ENCODE measurements around the gene ARHGAP18. TPM values are rescaled to one million over a fixed set of nuclear protein-coding genes. Genes with fewer than 3 reads are reported as not detected.

Gene ARHGAP18
- 3.2 and 3.8 TPM in 2 replicates for total RNA-seq

- H3K27ac Mint-ChIP-seq: peak within 1 kb of the TSS; percentile 91
- H3K27me3 Mint-ChIP-seq: peaks cover 3% of the 10 kb centered on the region
- no peaks in the 10 kb centered on the region for H3K9me3 Mint-ChIP-seq
- peak; percentile 93 for DNase-seq
- peaks cover 46% of the 10 kb centered on the region for H3K4me1 Mint-ChIP-seq
- H3K4me3 Mint-ChIP-seq: peak within 1 kb of the TSS; percentile 99
- peaks cover 16% of the 10 kb centered on the region for H3K36me3 Mint-ChIP-seq (ENCODE audit: low read depth)
- intact Hi-C loops (cut with micrococcal nuclease): loop anchor here (1.0 kb wide), 2 partner anchors 15 to 38 kb away; no protein-coding TSS in a partner anchor
Observed at GRCh38 chr6:129709769-129710449, at the start of gene ARHGAP18. ARHGAP18 (minus strand) TSS chr6:129710177; CDS start chr6:129710136, 41 bp downstream.

DNA sequence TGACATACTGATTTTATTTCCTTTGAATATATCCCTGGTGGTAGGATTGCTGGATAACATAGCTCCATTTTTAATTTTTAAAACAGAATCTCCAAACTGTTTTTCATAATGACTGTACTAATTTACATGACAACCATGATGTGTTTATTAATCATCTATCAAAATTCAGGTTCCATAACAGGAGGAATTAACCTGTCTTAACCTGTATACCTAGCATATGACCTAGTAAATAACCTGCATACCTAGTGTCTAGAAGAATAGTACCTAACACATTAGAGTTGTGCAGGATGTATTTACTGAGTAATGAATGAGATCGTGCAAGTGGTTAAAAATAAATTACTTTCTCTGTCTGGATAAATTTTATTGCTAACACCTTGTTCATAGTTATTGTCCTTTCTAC is 45.8 kb upstream of the ARHGAP18 start:
- no peaks in the 10 kb centered on the region for H3K9me3 Mint-ChIP-seq
- H3K4me1 Mint-ChIP-seq: peaks cover 13% of the 10 kb centered on the region
- H3K4me3 Mint-ChIP-seq: no peak overlapping the region

DNA sequence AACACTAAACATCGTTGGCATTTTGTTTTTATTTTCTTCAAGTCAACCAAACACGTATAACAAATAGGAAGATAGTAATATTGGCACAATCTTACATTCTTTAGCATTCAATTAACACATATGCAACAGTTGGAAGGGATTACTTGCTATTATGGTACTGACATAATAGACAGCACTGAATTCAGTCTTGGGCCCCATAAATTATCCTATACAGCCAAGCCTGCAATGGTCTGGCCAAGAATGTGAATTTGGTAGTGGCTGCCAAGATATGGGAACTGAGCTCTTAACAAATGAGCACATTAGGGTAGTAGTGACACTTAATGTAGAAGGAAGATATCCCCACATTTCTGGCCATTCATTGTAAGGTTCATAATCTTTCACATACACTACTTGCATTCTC is 44.8 kb upstream of the ARHGAP18 start:
- Mint-ChIP-seq H3K27ac (no peak overlapping the region), H3K27me3 (peaks cover 5% of the 10 kb centered on the region), H3K9me3 (no peaks in the 10 kb centered on the region), H3K4me1 (peaks cover 20% of the 10 kb centered on the region), H3K36me3 (ENCODE audit: low read depth) (no peaks in the 10 kb centered on the region), H3K4me3 (no peak overlapping the region)
- intact Hi-C loops (cut with micrococcal nuclease): no loop called here
- DNase-seq: no peak

More for the DNA sequence above, 45.8 kb upstream of the ARHGAP18 start:
- Mint-ChIP-seq H3K27ac (no peak overlapping the region), H3K36me3 (ENCODE audit: low read depth) (no peaks in the 10 kb centered on the region), H3K27me3 (peaks cover 12% of the 10 kb centered on the region)
- intact Hi-C loops (cut with micrococcal nuclease): no loop called here
- DNase-seq: no peak

DNA sequence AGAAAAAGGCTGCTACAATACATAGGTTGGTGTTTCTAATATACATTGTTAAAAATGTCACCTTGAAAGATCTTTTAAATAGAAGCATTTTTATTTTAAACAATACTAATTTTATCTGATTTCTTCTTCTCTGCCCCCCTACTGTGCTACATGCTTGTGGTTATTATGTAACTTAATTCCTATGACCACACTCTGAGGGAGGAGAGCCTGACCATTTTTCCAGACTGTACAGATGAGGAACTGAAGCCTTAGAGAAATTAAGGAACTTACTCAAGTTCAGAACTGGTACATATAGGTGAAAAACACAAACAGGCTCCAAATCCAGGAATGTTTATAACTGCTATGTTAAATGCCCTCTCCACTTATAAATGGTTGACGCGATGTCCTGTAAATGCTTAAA is 43.4 kb upstream of the ARHGAP18 start:
- peaks cover 33% of the 10 kb centered on the region for H3K4me1 Mint-ChIP-seq
- no peak for DNase-seq
- no peak overlapping the region for H3K27ac Mint-ChIP-seq
- no peaks in the 10 kb centered on the region for H3K36me3 Mint-ChIP-seq (ENCODE audit: low read depth)
- no peaks in the 10 kb centered on the region for H3K27me3 Mint-ChIP-seq
- no peaks in the 10 kb centered on the region for H3K9me3 Mint-ChIP-seq
- no peak overlapping the region for H3K4me3 Mint-ChIP-seq
- intact Hi-C loops (cut with micrococcal nuclease): no loop called here

- no peak overlapping the region for H3K4me3 Mint-ChIP-seq
- H3K36me3 Mint-ChIP-seq (ENCODE audit: low read depth): no peaks in the 10 kb centered on the region
- peaks cover 40% of the 10 kb centered on the region for H3K4me1 Mint-ChIP-seq
- H3K9me3 Mint-ChIP-seq: no peaks in the 10 kb centered on the region
- intact Hi-C loops (cut with micrococcal nuclease): loop anchor here (2.0 kb wide), 1 partner anchor 253 kb away; no protein-coding TSS in a partner anchor
- H3K27ac Mint-ChIP-seq: no peak overlapping the region
- H3K27me3 Mint-ChIP-seq: no peaks in the 10 kb centered on the region
- no peak for DNase-seq
Observed at GRCh38 chr6:129751384-129751783, 41.4 kb upstream of the ARHGAP18 start.

GRCh38 chr6:129750360-129750759 is 40.4 kb upstream of the ARHGAP18 start:
- intact Hi-C loops (cut with micrococcal nuclease): loop anchor here (1.0 to 2.0 kb wide), 2 partner anchors 252 to 260 kb away; no protein-coding TSS in a partner anchor
- Mint-ChIP-seq H3K4me1 (peaks cover 40% of the 10 kb centered on the region), H3K4me3 (no peak overlapping the region), H3K27me3 (no peaks in the 10 kb centered on the region), H3K36me3 (ENCODE audit: low read depth) (no peaks in the 10 kb centered on the region), H3K27ac (peak overlapping the region; percentile 79), H3K9me3 (no peaks in the 10 kb centered on the region)
- peak; percentile 51 for DNase-seq

GRCh38 chr6:129749749-129750120 is 39.8 kb upstream of the ARHGAP18 start:
- H3K36me3 Mint-ChIP-seq (ENCODE audit: low read depth): no peaks in the 10 kb centered on the region
- peaks cover 41% of the 10 kb centered on the region for H3K4me1 Mint-ChIP-seq
- peak; percentile 73 for DNase-seq
- H3K9me3 Mint-ChIP-seq: no peaks in the 10 kb centered on the region
- no peaks in the 10 kb centered on the region for H3K27me3 Mint-ChIP-seq
- intact Hi-C loops (cut with micrococcal nuclease): loop anchor here (1.0 to 2.0 kb wide), 4 partner anchors 19 to 271 kb away; no protein-coding TSS in a partner anchor
- peak overlapping the region; percentile 66 for H3K4me3 Mint-ChIP-seq
- H3K27ac Mint-ChIP-seq: peak overlapping the region; percentile 79

GRCh38 chr6:129748901-129749748 is 39.1 kb upstream of the ARHGAP18 start:
- DNase-seq: peak; percentile 62
- peaks cover 43% of the 10 kb centered on the region for H3K4me1 Mint-ChIP-seq
- intact Hi-C loops (cut with micrococcal nuclease): loop anchor here (1.0 to 2.0 kb wide), 5 partner anchors 18 to 272 kb away; no protein-coding TSS in a partner anchor
- no peaks in the 10 kb centered on the region for H3K36me3 Mint-ChIP-seq (ENCODE audit: low read depth)
- H3K27ac Mint-ChIP-seq: peak overlapping the region; percentile 79
- H3K27me3 Mint-ChIP-seq: no peaks in the 10 kb centered on the region
- no peaks in the 10 kb centered on the region for H3K9me3 Mint-ChIP-seq
- H3K4me3 Mint-ChIP-seq: peak overlapping the region; percentile 66

DNA sequence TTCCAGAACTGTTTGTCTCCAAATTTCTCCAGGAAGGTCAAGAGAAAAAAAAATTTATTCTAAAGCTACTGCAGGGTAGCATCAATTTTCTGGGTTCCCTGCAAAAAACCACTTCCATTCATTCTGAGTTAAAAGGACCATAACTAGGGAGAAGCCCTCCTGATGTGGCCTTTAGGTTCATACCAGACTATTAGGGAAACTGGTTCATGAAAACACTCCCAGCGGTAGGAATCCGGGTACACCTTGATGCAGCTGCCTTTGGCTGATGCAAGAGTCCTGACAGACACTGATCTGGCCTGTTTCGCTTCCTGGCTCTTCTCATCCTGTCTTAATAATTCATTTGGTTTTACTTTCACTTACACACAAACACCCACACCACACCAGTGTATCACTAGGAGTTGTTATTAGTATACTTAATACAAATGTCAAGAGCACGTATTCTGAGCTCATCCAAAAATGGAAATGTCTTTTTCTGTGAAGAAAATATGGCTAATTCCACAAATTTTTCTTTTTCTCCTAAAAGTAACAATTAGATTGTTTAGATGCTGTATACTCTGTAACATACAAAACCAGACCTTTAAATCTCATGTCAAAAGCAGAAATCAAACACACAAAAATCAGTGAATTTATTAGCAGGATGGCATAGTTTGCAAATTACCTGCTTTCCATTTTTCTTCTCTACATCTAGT is 38.4 kb upstream of the ARHGAP18 start:
- Mint-ChIP-seq H3K27me3 (no peaks in the 10 kb centered on the region), H3K36me3 (ENCODE audit: low read depth) (no peaks in the 10 kb centered on the region), H3K4me3 (peak overlapping the region; percentile 66), H3K4me1 (peaks cover 47% of the 10 kb centered on the region), H3K27ac (peak overlapping the region; percentile 79), H3K9me3 (no peaks in the 10 kb centered on the region)
- DNase-seq: peak; percentile 86
- intact Hi-C loops (cut with micrococcal nuclease): loop anchor here (1.0 to 2.0 kb wide), 5 partner anchors 18 to 272 kb away; no protein-coding TSS in a partner anchor

- Mint-ChIP-seq H3K27ac (peak overlapping the region; percentile 79), H3K9me3 (no peaks in the 10 kb centered on the region), H3K27me3 (no peaks in the 10 kb centered on the region), H3K4me3 (no peak overlapping the region), H3K36me3 (ENCODE audit: low read depth) (no peaks in the 10 kb centered on the region), H3K4me1 (peaks cover 46% of the 10 kb centered on the region)
- DNase-seq: no peak
- intact Hi-C loops (cut with micrococcal nuclease): loop anchor here (1.0 to 2.0 kb wide), 5 partner anchors 17 to 273 kb away; no protein-coding TSS in a partner anchor
Observed at GRCh38 chr6:129747588-129748112, 37.7 kb upstream of the ARHGAP18 start.

- intact Hi-C loops (cut with micrococcal nuclease): no loop called here
- Mint-ChIP-seq H3K27ac (no peak overlapping the region), H3K9me3 (no peaks in the 10 kb centered on the region)
Observed at GRCh38 chr6:129744880-129745237, 34.9 kb upstream of the ARHGAP18 start.

DNA sequence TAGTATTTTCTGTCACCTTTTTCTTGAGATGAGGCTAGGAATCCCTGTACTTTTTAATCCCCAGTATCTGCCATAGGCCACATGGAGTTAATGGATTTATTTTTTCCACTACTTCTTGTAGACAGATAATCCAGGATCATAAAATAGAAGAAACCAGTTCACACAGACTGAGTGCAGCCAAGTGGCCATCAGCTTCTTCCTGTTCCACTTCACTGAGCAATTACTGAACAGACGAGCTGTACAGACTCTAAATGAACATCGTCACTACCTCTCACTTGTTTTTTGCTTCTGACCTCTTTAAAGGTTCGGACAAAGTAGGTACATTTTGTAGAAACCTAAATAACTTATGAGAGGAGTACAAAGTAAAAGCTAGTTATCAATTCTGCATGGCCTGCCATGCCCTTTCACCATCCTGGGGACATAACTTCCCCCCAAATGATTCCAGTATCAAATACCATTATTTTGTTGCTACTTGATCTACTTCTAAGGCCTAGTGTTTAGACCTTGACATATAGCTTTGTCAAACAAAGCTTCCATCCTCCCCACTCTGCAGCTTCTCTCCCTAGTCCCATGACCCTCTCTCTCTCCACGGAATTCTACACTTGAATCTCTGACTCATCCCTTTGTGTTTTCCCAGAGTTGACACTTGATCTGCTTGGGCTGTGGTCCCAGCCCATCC is 34.4 kb upstream of the ARHGAP18 start:
- intact Hi-C loops (cut with micrococcal nuclease): no loop called here
- no peak for DNase-seq
- Mint-ChIP-seq H3K4me1 (peaks cover 23% of the 10 kb centered on the region), H3K27ac (no peak overlapping the region), H3K9me3 (no peaks in the 10 kb centered on the region), H3K36me3 (ENCODE audit: low read depth) (no peaks in the 10 kb centered on the region), H3K4me3 (no peak overlapping the region), H3K27me3 (no peaks in the 10 kb centered on the region)

More at GRCh38 chr6:129744880-129745237, 34.9 kb upstream of the ARHGAP18 start:
- Mint-ChIP-seq H3K27me3 (no peaks in the 10 kb centered on the region), H3K4me3 (no peak overlapping the region), H3K36me3 (ENCODE audit: low read depth) (no peaks in the 10 kb centered on the region), H3K4me1 (peaks cover 28% of the 10 kb centered on the region)
- DNase-seq: no peak

GRCh38 chr6:129740013-129740412 is 30.0 kb upstream of the ARHGAP18 start:
- H3K36me3 Mint-ChIP-seq (ENCODE audit: low read depth): no peaks in the 10 kb centered on the region
- H3K4me1 Mint-ChIP-seq: peaks cover 11% of the 10 kb centered on the region
- H3K27me3 Mint-ChIP-seq: peaks cover 2% of the 10 kb centered on the region
- DNase-seq: no peak
- H3K4me3 Mint-ChIP-seq: no peak overlapping the region
- intact Hi-C loops (cut with micrococcal nuclease): no loop called here
- no peak overlapping the region for H3K27ac Mint-ChIP-seq
- H3K9me3 Mint-ChIP-seq: no peaks in the 10 kb centered on the region

All from activated CD4-positive, alpha-beta T cell treated with anti-CD3 and anti-CD28 coated beads, Interleukin-2, amount 10 ng/mL, durations not matched to agents 24 days and 14 days (primary cell).